Measurements from ENCODE around the gene MYO1E.

DNA sequence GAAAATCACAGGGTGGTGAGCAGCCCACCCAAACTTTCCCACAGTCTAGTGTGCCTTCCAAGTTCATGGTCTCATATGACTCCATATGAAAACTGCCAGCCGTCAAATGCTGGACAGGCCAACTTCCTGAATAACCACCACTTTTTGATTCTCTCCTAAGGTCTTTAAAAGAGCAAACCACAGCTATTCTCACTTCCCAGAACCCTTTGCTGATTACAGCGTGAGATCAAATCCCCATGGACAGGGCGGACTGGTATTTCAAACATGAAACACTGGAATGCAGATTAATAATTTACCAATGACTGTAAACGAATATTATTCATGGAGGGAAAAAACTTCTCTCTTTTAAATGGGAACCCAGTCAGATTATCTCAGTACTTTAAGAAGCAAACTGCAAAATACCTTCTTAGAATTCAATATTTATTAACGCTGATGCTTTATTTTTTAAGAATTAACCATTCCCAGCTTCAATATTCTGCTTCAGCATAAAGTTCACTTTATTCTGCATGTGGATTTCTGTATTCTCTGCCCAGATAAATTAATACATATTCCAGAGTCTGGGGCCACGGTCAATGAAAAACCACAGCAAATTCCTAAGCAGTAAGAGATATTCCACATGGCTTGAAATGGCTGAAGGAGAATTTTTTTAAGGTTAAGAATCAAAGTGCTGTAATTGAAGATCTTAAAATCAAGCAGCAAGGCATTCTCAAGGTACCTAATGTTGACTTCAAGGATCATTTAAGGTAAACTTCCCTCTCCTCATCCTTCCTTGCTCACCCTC lies 42.9 kb downstream of the MYO1E start:
- TF ChIP-seq, protein P1, sequence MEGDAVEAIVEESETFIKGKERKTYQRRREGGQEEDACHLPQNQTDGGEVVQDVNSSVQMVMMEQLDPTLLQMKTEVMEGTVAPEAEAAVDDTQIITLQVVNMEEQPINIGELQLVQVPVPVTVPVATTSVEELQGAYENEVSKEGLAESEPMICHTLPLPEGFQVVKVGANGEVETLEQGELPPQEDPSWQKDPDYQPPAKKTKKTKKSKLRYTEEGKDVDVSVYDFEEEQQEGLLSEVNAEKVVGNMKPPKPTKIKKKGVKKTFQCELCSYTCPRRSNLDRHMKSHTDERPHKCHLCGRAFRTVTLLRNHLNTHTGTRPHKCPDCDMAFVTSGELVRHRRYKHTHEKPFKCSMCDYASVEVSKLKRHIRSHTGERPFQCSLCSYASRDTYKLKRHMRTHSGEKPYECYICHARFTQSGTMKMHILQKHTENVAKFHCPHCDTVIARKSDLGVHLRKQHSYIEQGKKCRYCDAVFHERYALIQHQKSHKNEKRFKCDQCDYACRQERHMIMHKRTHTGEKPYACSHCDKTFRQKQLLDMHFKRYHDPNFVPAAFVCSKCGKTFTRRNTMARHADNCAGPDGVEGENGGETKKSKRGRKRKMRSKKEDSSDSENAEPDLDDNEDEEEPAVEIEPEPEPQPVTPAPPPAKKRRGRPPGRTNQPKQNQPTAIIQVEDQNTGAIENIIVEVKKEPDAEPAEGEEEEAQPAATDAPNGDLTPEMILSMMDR (IDR thresholded peaks at IDR 0.05; ENCODE audit: low read depth, low read length, missing input control): no peak
- TF ChIP-seq HNF4G (IDR thresholded peaks at IDR 0.05): no peak
- TF ChIP-seq, protein P2, sequence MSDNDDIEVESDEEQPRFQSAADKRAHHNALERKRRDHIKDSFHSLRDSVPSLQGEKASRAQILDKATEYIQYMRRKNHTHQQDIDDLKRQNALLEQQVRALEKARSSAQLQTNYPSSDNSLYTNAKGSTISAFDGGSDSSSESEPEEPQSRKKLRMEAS (IDR thresholded peaks at IDR 0.05): peak; percentile 35
- peak; percentile 68 for TF ChIP-seq YY1 (IDR thresholded peaks at IDR 0.05)
- no peak for TF ChIP-seq TAF1 (conservative IDR thresholded peaks at IDR 0.05)
- TF ChIP-seq SP1 (IDR thresholded peaks at IDR 0.05): peak; percentile 29
- TF ChIP-seq NR2F2 (IDR thresholded peaks at IDR 0.05): no peak
- TF ChIP-seq, protein P3, sequence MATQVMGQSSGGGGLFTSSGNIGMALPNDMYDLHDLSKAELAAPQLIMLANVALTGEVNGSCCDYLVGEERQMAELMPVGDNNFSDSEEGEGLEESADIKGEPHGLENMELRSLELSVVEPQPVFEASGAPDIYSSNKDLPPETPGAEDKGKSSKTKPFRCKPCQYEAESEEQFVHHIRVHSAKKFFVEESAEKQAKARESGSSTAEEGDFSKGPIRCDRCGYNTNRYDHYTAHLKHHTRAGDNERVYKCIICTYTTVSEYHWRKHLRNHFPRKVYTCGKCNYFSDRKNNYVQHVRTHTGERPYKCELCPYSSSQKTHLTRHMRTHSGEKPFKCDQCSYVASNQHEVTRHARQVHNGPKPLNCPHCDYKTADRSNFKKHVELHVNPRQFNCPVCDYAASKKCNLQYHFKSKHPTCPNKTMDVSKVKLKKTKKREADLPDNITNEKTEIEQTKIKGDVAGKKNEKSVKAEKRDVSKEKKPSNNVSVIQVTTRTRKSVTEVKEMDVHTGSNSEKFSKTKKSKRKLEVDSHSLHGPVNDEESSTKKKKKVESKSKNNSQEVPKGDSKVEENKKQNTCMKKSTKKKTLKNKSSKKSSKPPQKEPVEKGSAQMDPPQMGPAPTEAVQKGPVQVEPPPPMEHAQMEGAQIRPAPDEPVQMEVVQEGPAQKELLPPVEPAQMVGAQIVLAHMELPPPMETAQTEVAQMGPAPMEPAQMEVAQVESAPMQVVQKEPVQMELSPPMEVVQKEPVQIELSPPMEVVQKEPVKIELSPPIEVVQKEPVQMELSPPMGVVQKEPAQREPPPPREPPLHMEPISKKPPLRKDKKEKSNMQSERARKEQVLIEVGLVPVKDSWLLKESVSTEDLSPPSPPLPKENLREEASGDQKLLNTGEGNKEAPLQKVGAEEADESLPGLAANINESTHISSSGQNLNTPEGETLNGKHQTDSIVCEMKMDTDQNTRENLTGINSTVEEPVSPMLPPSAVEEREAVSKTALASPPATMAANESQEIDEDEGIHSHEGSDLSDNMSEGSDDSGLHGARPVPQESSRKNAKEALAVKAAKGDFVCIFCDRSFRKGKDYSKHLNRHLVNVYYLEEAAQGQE (IDR thresholded peaks at IDR 0.05): peak; percentile 34
- peak; percentile 10 to 50 for TF ChIP-seq RXRA (IDR thresholded peaks at IDR 0.05)
- no peak for TF ChIP-seq FOXA2 (IDR thresholded peaks at IDR 0.05)
- TF ChIP-seq RAD21 (IDR thresholded peaks at IDR 0.05): peak in 1 of 2 donors; percentile 8
- TF ChIP-seq, protein P4, sequence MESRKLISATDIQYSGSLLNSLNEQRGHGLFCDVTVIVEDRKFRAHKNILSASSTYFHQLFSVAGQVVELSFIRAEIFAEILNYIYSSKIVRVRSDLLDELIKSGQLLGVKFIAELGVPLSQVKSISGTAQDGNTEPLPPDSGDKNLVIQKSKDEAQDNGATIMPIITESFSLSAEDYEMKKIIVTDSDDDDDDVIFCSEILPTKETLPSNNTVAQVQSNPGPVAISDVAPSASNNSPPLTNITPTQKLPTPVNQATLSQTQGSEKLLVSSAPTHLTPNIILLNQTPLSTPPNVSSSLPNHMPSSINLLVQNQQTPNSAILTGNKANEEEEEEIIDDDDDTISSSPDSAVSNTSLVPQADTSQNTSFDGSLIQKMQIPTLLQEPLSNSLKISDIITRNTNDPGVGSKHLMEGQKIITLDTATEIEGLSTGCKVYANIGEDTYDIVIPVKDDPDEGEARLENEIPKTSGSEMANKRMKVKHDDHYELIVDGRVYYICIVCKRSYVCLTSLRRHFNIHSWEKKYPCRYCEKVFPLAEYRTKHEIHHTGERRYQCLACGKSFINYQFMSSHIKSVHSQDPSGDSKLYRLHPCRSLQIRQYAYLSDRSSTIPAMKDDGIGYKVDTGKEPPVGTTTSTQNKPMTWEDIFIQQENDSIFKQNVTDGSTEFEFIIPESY (IDR thresholded peaks at IDR 0.05): peak; percentile 13
- TF ChIP-seq EGR1 (IDR thresholded peaks at IDR 0.05; ENCODE audit: low read depth in 2 of 2): no peak

Data from liver (tissue), 3 donors.